Endometrium (tissue), 2 donors: ENCODE results near the gene PTPN14.
"Not testable (repeated sequence)": the region's sequence is repeated elsewhere in the genome, so short reads cannot be mapped to it uniquely, and the experiment has no call there.

ENCODE experiments used
- FAIRE-seq: peaks from 2 replicates; lab custom pipeline; 2012; peaks lifted over from hg19 to GRCh38; lab: Jason Lieb, UNC
- donor health status: control.
- donor health status: control.

PTPN14 gene

DNA sequence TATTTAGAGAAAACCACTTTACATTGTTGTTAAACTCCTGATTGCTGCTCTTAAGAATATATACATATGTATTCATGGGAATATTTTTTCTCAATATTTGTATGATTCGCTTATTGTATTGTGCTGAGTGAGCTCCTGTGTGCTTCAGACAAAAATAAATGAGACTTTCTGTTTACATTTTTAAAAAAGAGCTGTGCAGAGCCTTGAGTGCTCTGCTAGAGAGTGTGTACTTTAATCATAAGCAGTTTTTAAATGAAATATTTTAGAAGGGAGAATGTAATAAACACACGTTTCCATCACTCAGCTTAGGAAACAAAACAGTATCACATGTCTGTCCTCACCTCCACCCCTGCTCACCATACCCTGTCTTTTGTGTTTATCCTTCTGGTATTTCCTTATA is 9.7 kb downstream of the PTPN14 start:
- FAIRE-seq: no peak

DNA sequence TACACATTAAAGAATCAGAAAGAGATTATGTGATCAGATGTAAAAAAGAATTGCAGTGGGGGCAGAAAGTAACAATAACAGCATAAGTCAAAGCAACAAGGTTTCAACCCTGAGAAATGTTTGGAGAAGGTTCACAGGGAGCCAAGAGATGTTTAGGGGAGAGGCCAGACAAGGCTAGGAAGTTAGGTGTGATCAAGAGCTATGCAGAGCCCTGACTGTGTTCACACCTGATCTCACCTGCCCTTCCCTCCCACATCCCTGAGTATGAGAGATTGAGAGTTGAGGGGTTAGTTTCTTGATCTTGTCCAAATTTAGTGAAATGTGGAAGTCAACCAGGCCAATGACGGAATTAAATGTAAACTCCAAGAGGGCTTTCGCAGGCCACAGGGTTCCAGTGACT is 10.2 kb downstream of the PTPN14 start:
- FAIRE-seq: no peak

DNA sequence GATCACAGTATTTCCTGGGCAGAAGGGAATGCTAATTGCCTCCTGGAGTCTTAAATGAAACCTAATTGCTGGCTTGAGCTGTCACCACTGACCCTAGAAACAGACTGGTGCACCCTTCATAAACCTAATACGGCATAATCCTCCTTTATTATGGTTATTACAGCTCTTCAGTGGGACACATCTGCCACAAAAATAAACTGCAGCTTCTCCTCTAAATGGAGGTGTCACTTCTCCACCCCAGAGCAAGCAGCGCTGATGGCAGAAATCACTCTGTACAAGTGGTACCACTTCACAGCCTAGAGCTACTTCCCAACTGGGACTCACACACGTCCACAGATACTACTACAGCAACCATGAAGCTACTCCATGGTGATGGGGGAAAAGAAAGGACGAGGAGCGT is 11.1 kb downstream of the PTPN14 start:
- no peak for FAIRE-seq

DNA sequence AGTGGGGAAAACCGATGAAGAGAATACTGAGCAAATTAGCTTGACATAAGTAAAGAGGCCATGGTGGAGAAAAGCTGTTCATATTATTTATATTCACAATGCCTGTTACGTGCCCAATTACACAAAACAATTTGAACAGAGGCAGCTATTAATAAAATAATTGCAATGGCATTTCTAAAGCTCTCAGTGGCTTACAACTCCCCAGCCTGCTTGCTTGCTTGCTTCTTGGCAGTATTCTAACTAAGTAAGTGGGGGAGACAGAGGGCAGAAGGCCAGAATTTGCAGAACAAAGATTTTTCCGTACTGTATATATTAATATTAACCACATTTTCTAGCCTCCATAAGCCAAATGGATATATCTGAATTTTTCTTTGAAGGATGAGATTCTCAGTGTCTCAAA is 12.9 kb downstream of the PTPN14 start:
- FAIRE-seq: no peak

DNA sequence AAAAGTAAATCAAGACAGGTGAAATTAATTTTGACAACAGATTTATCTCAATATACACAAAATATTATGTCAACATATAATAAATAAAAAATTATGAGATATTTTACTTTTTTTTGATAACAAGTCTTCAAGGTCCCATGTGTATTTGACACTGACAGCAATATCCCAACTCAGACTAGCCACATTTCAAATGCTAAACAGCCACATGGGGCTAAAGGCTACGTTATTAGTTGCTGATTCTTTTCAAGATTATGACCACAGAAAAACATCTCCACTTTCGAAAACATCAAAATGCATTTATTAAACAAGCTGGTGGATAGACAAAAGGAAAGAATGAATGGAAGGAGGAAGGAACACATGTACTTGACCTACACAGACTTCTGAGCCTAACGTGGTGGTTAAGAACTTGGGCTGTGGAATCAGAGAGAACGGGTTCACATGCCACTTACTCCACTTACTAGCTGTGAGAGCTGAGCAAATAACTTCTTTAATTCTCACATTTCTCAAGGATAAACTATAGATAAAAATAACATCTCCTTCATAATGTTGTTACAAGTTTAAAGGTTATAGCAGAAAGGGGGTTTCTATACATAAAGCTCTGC is 13.4 kb downstream of the PTPN14 start:
- FAIRE-seq: no peak

DNA sequence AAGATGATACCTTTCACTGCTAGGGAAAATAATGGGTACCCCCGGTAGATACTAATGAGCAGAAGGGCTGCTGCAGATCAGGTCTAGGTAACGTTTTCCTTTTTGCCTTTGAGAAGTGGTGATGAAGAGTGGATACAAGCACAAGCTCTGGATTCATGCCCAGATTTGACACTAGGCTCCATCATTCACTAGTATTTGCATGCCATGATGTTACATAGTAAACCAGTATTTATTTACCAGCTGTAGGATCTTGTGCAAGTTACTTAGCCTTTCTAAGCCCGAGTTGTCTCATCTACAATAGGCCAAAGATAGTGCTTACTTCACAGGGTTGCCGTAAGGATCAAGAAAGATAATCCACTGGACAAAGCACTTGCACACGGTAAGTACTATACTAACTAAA is 14.2 kb downstream of the PTPN14 start:
- no peak for FAIRE-seq

DNA sequence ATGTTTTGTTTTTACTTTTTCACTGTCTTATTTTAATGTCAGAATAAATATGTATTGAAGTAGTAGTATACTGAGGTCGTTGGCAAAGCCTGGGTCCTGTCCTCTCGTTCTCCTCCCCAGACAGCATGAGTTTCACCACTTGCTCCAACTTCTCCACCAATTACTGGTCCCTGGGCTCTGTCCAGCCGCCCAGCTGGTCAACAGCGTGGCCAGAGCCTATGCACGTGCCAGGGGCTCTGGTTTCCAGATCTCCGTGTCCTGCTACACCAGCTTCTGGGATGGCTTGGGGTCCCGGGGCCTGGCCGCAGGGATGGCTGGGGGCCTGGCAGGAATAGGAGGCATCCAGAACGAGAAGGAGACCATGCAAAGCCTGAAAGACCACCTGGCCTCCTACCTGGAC is 19.3 kb downstream of the PTPN14 start:
- no peak for FAIRE-seq

DNA sequence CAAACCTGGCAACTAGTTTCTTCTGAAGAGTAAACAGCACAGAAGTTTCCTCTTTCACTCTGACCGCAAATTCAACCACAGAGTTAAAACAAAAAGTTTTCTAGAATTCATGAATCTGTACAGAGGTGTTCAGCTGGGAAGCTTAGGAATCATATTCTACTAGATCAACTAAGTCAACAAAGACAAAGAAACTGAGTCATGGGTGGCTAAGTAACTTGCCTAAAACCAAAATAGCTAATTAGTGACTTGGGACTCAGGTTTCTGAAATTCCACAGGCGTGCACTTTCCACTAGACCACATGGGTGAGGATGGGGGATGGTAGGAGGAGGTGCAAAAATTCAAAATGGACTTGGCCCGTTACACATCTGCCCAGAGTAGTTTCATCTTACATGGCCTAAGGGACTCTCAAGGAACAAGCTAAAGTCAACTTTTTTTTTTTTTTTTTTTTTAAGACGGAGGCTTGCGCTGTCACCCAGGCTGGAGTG is 25.8 kb downstream of the PTPN14 start:
- FAIRE-seq: no peak

DNA sequence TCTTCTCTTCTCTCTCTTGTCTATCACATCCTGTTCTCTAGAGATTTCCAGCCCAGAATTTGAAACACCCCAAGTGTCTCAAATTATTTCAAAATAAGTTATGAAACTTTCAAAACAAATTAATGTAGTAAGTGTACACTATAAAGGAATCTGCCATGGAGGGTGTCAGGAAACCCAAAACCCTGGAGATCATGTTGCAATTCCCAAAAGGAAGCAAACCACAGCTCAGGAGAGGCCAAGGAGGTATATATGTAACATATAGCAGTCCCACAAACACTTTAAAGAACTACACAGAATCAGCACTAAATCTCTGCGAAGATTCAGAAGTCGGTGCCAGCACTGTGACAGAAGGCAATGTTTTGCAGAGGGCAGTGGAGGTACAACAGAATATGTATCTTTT is 26.6 kb downstream of the PTPN14 start:
- FAIRE-seq: no peak

DNA sequence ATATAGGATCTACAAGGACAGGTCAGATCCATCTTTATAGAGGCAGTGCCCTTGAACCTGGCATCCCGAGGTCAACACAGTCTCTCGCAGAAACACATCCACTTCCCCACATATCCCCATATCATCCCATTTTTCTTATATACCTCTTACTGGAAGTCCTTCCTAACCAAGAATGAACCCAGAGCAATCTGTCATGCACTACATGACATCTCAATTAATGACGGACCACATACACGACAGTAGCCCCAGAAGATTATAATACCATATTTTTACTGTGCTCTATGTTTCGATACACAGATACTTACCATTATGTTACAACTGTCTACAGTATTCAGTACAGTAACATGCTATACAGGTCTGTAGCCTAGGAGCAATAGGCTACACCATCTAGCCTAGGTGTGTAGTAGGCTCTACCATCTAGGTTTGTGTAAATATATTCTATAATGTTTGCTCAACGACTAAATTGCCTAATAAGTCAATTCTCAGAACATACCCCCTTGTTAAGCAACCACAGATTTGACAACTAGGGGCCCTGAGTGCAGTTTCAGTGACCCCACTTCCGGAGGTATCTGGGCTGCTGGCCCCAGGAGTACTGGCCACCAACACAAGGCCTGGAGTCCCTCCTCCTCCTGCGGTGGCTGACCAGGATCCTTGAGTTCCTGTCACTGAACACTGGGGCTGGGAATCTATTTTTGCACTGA is 28.1 kb downstream of the PTPN14 start:
- FAIRE-seq: no peak

DNA sequence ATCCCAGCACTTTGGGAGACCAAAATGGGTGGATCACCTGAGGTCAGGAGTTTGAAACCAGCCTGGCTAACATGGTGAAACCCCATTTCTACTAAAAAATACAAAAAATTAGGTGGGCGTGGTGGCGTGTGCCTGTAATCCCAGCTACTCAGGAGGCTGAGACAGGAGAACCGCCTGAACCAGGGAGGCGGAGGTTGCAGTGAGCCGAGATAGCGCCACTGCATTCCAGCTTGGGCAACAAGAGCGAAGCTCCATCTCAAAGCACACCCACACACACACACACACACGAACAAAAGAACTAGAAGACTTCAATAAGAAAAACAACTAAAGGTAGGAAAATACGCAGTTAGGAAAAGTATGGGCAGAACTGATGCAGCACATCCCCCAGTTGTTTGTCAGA is 29.9 kb downstream of the PTPN14 start:
- FAIRE-seq: not testable (repeated sequence)

DNA sequence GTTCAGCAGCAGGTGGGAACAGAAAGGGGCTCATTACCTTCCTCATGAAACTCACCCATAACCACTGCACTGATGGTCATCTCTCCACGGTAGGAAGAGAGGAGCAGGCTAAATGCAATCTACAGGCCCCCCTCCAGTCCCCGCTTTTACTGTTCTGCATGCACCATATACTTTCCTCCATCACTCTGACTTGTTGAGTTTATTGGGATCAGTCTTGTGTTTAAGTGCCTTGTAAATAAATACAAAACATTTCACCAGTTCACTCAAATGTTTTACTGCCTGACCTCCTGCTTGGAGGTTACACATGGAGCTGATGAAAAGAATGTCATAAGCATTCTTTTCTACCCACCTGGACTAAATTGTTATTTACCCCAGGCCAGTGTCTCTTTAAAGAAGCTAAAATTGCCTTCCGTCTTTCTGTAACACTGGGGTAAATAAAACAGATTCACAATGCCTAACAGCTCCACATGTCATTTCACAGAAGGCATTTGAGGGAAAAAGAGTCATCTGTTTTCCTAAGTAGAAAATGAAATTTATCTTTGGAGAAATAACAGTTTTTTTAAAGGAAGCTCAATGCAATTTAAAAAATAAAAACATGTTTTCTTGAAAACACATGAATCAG is 30.7 kb downstream of the PTPN14 start:
- no peak for FAIRE-seq

DNA sequence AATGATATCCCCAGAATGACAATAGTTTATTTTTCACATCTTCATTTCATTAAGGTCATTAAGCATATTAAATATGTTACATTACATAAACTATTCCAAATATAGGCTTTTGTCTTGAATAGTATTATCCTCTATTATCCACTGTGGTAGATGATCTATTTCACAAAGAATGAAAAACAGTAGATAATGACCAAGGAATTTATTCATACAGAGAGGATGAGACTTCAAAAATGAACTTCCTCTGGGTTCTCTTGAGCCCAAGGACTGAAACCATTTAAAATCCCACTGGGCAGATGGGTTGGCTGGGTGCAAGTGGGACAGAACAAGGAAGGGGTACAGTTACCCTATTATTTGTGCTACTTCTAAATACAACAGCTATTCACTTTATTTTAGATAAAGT is 33.0 kb downstream of the PTPN14 start:
- no peak for FAIRE-seq

DNA sequence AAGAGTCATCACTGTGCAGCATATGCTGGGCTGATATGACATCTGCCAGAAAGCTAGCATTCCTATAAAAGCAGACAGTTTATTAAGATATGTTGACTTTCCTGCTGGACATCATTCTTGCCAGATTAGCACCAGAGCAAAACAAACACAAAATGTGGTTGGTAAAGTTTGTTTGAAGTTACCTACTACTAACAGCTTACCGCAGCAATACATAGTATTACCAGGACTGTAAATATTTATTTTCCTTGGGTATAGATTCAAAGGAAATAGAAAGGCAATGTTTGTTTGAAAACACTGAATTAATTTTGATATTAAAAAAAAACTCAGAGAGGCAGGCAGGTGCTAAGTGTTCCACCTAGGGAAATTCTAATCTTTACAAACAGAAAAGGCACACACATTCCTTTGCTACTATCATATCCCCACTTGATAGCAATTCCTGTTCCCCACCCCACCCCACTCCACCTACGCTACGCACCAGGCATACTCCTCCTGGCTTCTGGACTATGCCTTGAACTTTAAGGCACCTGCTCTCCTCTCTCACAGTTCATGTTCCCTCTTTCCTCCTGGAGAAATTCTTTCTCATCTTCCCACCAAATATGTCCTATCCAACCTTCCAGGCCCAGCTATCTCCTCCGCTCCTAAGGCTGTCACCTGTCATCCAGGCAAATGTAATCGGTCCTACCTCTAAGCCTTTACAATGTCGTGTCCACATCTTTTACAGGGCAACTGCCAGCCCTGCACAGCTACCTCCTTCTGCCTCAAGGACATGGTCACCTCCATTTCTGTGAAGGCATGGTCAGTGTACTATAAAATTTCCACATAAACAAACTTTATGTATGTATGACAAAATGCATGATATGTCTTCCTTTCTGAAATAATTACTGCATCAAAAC is 34.7 kb downstream of the PTPN14 start:
- FAIRE-seq: no peak

DNA sequence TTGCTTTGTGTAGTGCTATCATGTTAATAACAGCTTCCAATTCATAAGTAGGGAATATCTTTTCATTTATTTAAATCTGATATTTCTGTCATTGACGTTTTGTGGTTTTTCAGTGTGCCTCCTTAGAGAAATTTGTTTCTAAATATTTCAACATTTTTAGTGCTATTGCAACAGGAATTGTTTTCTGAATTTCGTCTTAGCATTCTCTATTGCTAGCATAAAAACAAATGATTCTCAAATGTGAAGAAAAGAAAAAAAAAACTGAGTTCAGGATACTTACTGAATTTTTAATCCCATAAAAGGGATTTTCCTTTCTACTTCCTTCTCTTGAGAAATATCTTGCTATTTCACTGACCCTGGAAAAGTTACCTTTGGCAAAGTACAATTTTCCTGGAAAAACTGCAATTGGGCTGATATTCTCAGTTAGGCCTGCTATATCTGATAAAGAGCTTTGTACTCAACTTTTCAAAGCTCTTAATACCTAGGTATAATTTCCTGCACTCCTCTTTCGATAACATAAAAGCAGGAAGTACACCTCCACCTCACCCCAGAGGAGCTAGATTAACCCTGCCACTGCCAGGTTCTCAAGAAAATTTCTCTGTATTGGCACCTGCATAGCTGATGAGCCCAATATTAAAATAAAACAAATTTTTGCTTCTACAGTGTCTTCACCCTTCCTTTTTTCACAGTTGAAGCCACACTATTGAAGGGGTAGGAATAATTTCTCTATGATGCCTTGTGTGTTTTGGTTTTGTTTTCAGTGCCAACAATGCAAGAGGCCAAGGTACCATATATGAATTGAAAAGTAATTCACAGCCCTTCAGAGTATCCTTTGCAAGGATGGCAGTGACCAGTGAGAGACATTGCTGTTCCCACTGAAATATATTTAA is 35.6 kb downstream of the PTPN14 start:
- FAIRE-seq: no peak

DNA sequence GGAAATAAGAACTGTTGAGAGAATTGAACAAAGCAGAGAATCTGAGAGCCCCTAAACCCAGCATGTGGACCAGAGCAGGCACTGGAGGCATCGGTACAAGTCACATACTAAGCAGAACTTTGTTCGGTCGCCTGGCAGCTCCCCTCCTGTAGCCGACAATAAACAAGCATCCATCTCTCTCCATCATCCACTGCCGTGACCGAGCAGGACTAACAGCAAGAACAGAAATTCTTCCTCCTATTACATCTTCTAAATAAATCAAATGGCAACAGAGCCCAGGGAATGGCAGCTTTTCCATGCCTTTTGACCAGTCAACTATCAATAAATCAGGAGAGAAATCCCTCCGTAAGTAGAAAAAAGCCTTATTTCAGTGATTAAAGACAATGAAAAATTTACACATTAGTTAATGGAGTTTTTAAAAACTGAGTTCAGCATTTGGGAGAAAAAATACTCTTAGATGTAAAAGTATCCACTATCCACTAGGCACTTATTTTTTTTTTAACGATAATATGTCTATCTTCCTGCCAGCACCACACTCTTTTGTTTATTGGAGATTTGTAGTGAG is 36.5 kb downstream of the PTPN14 start:
- FAIRE-seq: no peak

DNA sequence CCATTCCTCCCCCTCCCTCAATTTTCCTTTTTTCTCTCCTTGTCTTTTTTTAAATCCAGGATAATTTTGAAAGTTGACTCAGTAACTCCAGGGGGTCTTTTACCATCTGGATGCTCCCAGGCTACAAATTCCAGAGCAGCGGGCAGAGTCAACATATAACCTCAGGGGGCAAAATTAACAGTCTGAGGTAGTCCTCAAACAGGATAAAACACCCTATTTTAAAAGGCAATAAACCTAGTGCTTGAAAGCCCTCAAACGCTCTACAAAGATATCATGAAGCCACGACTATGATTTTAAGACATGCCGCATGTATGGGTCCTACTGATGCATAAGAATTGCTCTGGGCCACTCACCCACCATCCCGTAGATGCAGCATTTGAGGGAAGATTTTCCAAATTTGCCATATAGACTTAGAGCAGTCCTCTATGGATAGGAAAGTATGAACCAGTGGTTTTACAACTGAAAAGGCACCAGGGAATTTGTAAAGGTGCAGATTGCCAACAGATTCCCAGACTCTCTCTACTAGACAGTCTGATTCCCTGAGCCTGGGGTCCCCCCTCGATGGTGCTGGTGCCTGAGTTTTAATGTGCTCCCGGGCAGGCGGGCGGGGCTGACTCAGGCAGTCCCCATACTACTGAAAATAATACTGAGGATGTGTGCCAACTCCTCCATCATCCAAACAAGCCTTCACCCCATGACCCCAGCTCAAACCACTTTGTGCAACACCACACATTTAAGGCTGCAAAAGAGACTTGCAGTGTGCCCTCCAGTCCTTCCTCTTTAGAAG is 37.2 kb downstream of the PTPN14 start:
- FAIRE-seq: no peak

DNA sequence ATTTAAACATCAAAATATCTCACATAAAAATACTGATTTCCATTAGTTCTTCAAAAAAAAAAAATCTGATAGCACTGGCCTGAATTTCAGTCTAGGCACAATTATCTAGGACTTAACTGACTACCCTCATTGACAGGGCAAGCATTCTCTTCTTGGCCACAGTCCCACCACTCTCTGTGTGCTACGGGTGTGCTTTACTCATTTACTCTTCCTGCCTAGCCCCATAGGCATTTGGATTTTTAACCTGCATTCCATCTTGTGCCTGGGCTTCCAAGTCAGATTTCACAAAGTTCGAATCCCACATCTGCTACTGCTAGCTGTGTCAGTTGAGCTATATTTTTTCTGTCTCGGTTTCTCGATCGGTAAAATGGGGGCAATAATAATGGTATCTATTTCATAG is 38.0 kb downstream of the PTPN14 start:
- no peak for FAIRE-seq

DNA sequence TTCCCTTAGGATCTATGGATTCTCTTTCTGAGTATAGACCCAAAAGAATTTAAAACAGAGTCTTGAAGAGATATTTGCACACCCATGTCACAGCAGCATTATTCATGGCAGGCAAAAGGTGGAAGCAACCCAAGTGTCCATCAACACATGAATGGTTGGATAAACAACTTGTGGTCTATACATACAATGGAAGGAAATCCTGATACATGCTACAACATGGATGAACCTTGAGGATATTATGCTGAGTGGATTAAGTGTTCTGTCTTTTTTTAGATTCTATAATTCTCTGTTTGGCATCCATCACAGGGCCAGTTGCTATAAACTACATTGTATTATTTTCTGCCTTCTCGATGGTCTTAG is 39.8 kb downstream of the PTPN14 start:
- no peak for FAIRE-seq

DNA sequence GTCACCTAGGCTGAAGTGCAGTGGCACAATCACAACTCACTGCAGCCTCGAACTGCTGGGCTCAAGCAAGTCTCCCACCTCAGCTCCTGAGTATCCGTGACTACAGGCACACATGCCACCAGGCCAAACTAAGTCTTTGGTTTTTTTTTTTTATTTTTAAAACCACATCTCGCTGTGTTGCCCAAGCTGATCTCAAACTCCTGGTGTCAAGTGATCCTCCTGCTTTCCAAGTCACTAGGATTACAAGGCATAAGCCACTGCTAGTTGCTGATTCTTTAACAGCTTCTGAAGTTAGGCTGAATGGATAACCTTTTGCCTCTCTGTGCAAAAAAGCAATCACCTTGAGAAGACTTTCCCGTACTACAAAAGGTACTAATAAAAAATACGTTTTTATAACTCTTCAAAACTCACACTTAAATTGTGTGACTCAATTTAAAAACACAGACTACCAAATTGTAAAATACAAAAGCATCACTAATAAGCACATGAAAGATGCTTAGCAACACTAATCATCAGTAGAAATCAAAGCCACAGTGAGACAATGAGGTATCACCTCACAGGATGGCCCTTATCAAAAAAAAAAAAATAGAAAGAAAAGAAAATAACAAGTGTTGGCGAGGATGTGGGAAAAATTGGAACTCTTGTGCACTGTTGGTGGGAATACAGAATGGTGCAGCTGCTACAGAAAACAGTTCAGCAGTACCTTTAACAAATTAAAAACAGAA is 40.3 kb downstream of the PTPN14 start:
- no peak for FAIRE-seq
